Suprapubic skin (tissue), 4 donors: ENCODE results near the gene BRIP1. TPM values are rescaled to one million over a fixed set of nuclear protein-coding genes. Genes with fewer than 3 reads are reported as not detected.

Experiments used
- DNase-seq, 2 donors: peaks; one replicate each; pipeline ENCODE4 v3.0.0-alpha.2; 2019; ENCODE audit warnings: low spot score in 2 of 2
- H3K27ac ChIP-seq: fragments of 200-600 bp; sonication (generic); one replicate; pipeline ENCODE4 v1.5.1; 2019
- H3K27me3 ChIP-seq: fragments of 200-600 bp; sonication (generic); one replicate; pipeline ENCODE4 v1.5.1; 2019
- H3K36me3 ChIP-seq: fragments of 200-600 bp; sonication (generic); one replicate; pipeline ENCODE4 v1.5.1; 2019
- H3K4me1 ChIP-seq: fragments of 200-600 bp; sonication (generic); one replicate; pipeline ENCODE4 v1.5.1; 2019
- H3K4me3 ChIP-seq: fragments of 200-600 bp; sonication (generic); one replicate; pipeline ENCODE4 v1.5.1; 2019; ENCODE audit warnings: mild to moderate bottlenecking
- H3K9me3 ChIP-seq: fragments of 200-600 bp; sonication (generic); one replicate; pipeline ENCODE4 v1.5.1; 2019
- EP300 ChIP-seq: sonication (generic); formaldehyde crosslinking; IDR thresholded peaks from one replicate; pipeline ENCODE4 v1.6.1; 2017; ENCODE audit warnings: antibody characterized with exemption
- POLR2A ChIP-seq, 2 donors: fragments of 450-650 bp; IDR thresholded peaks; one replicate each; pipeline ENCODE4 v1.6.1; 2017; ENCODE audit warnings: antibody characterized with exemption in 2 of 2, mild to moderate bottlenecking in 2 of 2, moderate library complexity in 2 of 2
- POLR2AphosphoS5 ChIP-seq, 3 donors: sonication (generic); formaldehyde crosslinking; IDR thresholded peaks; one replicate each; pipeline ENCODE4 v1.6.1; 2017; ENCODE audit warnings: antibody characterized with exemption in 3 of 3
- WGBS: methylation state at CpG from one replicate; pipeline ENCODE4 v1.1.5; 2018; 5-methylcytosine and 5-hydroxymethylcytosine counted together
- total RNA-seq, 4 donors: library from RNA; depleted of rRNA; stranded (reverse); fragments of >200 nt; gene quantifications; one replicate each; pipeline ENCODE4 v1.1.0, GENCODE V29; 2016
- TF ChIP-seq, protein P1 (sequence below), 2 donors: fragments of 200-600 bp in 1 of 2; fragments of 450-650 bp in 1 of 2; sonication (generic) in 1 of 2; IDR thresholded peaks; one replicate each; pipeline ENCODE4 v1.5.1; 2016 to 2019; ENCODE audit warnings: antibody characterized with exemption in 2 of 2, mild to moderate bottlenecking in 1 of 2, moderate library complexity in 1 of 2

BRIP1 gene
- 1 to 10 TPM in 2 of 4 donors, under 1 TPM in 2; 0.60 to 5.1 (median 1.8) TPM for total RNA-seq

DNA sequence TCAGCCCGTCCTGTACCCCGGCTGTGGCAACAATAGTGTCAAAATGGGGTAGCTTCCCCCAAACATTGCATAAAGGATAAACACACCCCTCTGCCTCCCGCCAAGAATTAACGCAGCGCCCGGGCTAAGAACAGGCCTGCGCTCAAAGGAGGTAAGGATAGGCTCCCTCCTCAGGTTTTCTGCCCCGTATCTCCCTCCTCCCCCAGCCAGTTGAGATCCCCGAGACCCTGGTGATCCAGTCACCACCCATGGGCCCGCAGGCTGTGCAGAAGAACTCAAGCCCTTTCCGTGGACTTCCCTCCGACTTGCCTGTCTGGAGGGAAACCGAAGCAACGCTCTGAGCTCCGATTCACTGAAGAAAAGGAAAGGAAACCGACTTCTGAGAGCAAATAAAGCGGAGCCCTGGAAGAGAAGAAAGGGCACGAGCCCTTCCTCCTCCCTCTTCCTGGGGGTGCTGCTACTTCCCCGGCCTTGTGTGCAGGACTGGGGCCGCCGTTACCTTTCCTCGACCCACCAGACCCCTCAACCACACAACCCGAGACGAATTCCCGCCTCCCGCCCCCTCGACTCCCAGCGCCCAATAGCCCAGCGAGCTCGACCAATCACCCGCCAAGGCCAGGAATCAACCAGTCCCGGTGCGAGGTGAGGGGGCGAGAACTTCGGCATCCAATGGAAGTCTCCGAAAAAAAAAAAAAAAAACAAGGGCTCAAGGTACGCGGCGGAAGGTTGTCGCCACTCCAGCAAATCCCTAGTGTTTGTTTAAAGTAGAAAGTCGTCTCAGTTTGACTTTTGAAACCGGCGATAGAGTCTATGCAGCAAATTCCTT, at the start of gene BRIP1:
Gene BRIP1, minus strand, starts transcription at position 554 of the 826 bp plus-strand sequence. CDS start 1,989 bp downstream, outside the sequence.
- TF ChIP-seq POLR2A (IDR thresholded peaks at IDR 0.05) (no peak), POLR2AphosphoS5 (IDR thresholded peaks at IDR 0.05) (no peak), EP300 (no peak)
- TF ChIP-seq, protein P1, sequence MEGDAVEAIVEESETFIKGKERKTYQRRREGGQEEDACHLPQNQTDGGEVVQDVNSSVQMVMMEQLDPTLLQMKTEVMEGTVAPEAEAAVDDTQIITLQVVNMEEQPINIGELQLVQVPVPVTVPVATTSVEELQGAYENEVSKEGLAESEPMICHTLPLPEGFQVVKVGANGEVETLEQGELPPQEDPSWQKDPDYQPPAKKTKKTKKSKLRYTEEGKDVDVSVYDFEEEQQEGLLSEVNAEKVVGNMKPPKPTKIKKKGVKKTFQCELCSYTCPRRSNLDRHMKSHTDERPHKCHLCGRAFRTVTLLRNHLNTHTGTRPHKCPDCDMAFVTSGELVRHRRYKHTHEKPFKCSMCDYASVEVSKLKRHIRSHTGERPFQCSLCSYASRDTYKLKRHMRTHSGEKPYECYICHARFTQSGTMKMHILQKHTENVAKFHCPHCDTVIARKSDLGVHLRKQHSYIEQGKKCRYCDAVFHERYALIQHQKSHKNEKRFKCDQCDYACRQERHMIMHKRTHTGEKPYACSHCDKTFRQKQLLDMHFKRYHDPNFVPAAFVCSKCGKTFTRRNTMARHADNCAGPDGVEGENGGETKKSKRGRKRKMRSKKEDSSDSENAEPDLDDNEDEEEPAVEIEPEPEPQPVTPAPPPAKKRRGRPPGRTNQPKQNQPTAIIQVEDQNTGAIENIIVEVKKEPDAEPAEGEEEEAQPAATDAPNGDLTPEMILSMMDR (IDR thresholded peaks at IDR 0.05), result no peak
- H3K4me1 ChIP-seq, result peaks cover 16% of the 10 kb centered on the region
- H3K27ac ChIP-seq, result peak within 1 kb of the TSS; percentile 77
- H3K36me3 ChIP-seq, result peaks cover 11% of the 10 kb centered on the region
- H3K27me3 ChIP-seq, result no peaks in the 10 kb centered on the region
- H3K9me3 ChIP-seq, result no peaks in the 10 kb centered on the region
- under 1% methylated on average over 43 of the region's 43 CpGs for WGBS
- peak; percentile 94 to 96 for DNase-seq
- H3K4me3 ChIP-seq, result peak within 1 kb of the TSS; percentile 66

DNA sequence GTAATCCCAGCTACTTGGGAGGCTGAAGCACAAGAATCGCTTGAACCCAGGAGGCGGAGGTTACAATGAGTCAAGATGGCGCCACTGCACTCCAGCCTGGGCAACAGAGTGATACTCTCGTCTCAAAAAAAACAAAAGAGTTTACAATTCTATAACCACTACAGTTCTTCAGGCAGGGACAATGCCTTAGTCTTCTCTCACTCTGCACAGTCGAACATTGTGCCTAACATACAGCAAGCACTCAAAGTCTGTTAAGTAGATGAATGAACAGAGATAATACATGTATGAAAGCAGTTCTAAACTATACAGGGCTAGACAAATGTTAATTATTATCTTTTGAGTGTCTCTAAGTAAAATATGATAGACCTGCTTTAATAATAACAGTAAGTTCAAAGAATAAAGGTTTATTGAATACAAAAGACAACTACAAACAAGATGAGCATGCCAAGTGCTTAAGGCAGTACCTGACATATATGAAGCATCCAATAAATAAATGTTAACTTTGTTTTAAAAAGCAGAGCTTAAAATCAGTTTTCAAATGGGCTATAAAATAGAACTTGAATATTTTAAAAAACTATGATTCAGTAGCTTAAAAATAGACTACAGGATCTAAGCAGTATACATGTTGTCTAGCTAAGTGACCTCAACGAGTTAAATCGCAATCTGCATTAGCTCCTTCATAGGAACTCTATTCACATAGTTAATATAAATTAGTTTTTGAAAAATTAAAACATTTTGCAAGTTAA, 45.1 kb upstream of the BRIP1 start:
- Histone ChIP-seq H3K4me3 (no peak overlapping the region), H3K27me3 (no peaks in the 10 kb centered on the region), H3K4me1 (no peaks in the 10 kb centered on the region), H3K27ac (no peak overlapping the region), H3K36me3 (peaks cover 66% of the 10 kb centered on the region), H3K9me3 (no peaks in the 10 kb centered on the region)
- DNase-seq, result no peak
- TF ChIP-seq POLR2A (IDR thresholded peaks at IDR 0.05) (no peak), POLR2AphosphoS5 (IDR thresholded peaks at IDR 0.05) (no peak), EP300 (no peak)
- 91% methylated on average over 7 of the region's 7 CpGs for WGBS

DNA sequence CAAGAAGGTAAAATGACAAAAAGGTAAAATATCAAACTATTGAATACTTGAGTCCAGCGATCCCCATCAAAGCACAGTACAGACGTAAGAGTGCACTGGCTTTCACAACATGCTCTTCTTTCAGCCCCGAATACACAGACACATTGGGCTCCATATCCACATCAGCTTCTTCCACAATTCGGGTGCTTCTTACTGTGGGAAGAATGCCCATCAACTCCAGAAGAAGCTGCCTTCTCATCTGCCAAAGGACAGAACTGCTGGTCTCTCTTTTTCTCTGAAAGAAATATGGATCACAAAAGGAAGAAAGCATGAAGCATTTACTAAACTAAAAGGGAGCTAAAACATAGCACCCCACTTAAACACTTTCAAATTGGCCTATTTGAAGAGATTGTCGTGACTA, 44.0 kb upstream of the BRIP1 start:
- peaks cover 77% of the 10 kb centered on the region for H3K36me3 ChIP-seq
- DNase-seq, result no peak
- H3K9me3 ChIP-seq, result no peaks in the 10 kb centered on the region
- no peak overlapping the region for H3K27ac ChIP-seq
- no peaks in the 10 kb centered on the region for H3K27me3 ChIP-seq
- no peak overlapping the region for H3K4me3 ChIP-seq
- 94% methylated on average over 5 of the region's 5 CpGs for WGBS
- H3K4me1 ChIP-seq, result no peaks in the 10 kb centered on the region
- TF ChIP-seq POLR2A (IDR thresholded peaks at IDR 0.05) (no peak), POLR2AphosphoS5 (IDR thresholded peaks at IDR 0.05) (no peak), EP300 (no peak)
- TF ChIP-seq, protein P1 (IDR thresholded peaks at IDR 0.05), result no peak

DNA sequence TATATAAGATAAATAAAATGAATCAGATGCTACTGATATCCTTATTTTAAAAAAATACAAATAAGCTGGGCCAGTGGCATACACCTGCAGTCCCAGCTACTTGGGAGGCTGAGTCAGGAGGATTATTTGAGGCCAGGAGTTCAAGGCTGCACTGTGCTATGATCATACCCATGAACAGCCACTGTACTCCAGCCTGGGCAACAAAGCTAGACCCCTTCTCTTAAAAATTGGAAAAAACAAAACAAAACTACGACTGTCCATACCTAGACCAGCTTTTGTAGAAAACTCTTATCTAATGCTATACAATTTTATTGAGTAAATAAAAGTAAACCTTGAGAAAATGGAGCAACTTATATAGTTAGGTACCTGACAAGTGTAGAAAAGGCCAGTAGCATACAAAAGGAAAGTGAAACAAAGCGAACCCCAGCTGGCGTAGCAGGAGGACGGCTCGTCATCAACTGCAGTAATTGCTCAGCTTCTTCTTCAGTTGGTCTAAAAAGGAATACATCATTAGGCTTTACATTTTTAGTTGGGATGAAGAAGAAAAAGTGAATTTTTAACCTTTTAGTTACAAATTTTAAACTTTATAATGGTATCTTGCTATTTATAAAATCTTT, 40.9 kb upstream of the BRIP1 start:
- Histone ChIP-seq H3K36me3 (peaks cover 74% of the 10 kb centered on the region), H3K4me1 (no peaks in the 10 kb centered on the region), H3K27ac (no peak overlapping the region), H3K4me3 (no peak overlapping the region), H3K9me3 (no peaks in the 10 kb centered on the region), H3K27me3 (no peaks in the 10 kb centered on the region)
- TF ChIP-seq, protein P1 (IDR thresholded peaks at IDR 0.05), result no peak
- no peak for TF ChIP-seq EP300
- TF ChIP-seq POLR2AphosphoS5 (IDR thresholded peaks at IDR 0.05), result no peak
- TF ChIP-seq POLR2A (IDR thresholded peaks at IDR 0.05), result no peak
- 90% methylated on average over 5 of the region's 5 CpGs for WGBS
- DNase-seq, result no peak

DNA sequence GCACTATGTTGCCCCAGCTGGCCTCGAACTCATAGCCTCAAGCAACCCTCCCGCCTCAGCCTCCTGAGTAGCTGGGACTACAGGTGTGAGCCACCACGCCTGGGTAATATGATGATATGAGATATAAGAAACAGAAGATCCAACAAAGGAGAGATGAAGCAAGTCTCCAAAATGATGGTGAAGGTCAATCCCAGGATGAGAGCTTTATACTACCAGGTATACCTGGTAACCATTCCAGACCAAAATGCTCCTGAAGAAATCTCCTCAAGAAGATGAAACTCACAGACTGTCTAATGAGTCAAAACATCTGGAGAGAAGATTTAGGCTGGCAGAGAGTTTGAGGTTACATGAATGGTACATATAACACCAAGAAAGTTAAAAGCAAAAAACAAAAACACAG, 39.9 kb upstream of the BRIP1 start:
- Histone ChIP-seq H3K27ac (no peak overlapping the region), H3K4me1 (no peaks in the 10 kb centered on the region), H3K4me3 (no peak overlapping the region), H3K36me3 (peaks cover 77% of the 10 kb centered on the region), H3K27me3 (no peaks in the 10 kb centered on the region), H3K9me3 (no peaks in the 10 kb centered on the region)
- 93% methylated on average over 3 of the region's 3 CpGs for WGBS
- TF ChIP-seq POLR2AphosphoS5 (IDR thresholded peaks at IDR 0.05) (no peak), EP300 (no peak), POLR2A (IDR thresholded peaks at IDR 0.05) (no peak)
- TF ChIP-seq, protein P1 (IDR thresholded peaks at IDR 0.05), result no peak
- no peak for DNase-seq
